D341Med (cell line): ENCODE measurements around the gene SSU72.
A peak's percentile ranks its signal among the peaks of the same experiment; 100 is the strongest.
"Not testable (repeated sequence)": the region's sequence is repeated elsewhere in the genome, so short reads cannot be mapped to it uniquely, and the experiment has no call there.

Experiments
- DNase-seq: peaks from one replicate; pipeline ENCODE4 v3.0.0; 2012; ENCODE audit warnings: low spot score

Gene SSU72

DNA sequence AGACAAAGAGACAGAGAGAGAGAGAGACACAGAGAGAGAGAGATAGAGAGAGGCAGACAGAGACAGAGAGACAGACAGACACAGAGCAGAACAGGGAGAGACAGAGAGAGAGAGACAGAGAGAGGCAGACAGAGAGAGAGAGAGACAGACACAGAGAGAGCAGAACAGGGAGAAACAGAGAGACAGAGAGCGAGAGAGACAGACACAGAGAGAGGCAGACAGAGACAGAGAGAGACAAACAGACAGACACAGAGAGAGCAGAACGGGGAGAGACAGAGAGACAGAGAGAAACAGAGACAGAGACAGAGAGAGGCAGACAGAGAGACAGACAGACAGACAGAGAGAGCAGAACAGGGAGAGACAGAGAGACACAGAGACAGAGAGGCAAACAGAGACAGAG, 20.7 kb upstream of the SSU72 start:
- not testable (repeated sequence) for DNase-seq

DNA sequence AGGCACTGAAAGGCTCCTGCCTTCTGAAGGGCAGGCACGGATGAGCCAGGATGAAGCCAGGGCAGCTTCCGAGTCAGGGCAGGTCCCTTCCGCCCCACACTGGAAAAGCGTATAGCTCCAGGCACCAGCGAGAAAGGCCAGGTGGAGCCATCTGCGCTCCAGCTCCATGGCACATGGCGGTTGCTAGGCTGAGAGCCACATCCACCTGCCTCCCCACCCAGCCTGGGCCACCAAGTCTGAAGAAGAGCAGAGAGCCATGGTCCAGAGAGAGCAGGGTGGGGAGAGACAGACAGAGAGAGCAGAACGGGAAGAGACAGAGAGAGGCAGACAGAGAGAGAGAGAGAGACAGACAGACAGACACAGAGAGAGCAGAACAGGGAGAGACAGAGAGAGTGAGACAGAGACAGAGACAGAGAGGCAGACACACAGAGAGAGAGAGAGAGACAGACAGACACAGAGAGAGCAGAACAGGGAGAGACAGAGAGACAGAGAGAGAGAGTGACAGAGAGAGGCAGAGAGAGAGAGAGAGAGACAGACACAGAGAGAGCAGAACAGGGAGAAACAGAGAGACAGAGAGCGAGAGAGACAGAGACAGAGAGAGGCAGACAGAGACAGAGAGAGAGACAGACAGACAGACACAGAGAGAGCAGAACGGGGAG, 20.1 kb upstream of the SSU72 start:
- peak; percentile 51 for DNase-seq

DNA sequence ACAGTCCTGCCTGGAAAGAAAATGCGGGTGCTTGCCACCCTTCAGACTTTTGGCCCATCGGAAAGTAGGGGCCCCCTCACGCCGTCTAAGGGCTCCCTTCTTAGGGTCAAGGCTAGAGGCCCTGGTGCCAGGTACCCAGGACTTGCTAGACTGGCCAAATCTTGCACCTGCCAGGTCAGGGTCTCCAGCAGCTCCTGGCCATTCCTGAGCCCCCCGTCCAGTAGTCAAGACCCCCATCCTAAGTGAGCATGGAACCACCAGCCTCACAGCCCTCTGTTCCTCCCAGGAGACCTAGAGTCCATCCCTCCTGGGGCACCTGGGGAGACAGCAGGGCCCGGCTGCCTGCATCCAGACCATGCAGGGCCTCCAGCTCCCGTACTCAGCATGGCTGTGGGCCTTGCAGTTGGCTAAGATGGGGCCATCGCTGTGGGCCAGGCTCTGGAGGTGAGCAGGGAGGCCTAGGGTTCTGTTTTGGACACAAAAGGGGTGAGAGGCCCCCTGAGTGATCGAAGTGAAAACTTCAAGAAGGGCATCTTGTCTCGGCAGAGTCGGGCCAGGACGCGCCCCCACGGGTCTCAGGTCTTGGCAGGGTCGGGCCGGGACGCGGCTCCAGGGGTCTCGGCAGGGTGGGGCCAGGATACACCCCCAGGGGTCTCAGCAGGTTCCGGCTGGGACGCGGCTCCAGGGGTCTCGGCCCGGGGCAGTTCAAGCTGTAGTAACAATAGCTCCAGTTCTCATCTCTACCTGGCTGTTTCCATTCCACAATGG, 19.4 kb upstream of the SSU72 start:
- DNase-seq: no peak

DNA sequence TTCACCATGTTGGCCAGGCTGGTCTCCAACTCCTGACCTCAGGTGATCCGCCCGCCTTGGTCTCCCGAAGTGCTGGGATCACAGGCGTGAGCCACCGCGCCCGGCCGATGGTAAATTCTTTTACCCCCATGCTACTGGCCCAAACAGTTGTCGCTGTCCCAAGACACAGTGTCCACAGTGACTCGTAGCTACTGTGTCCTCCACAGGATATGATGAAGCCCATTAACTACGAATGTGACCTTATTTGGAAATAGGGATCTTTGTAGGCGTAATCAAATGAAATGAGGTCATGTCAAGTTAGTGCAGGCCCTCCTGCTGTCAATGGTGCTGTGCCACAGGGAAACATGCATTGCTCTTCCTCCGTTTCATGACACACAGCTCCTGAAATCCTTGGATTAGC, 16.8 kb upstream of the SSU72 start:
- no peak for DNase-seq

DNA sequence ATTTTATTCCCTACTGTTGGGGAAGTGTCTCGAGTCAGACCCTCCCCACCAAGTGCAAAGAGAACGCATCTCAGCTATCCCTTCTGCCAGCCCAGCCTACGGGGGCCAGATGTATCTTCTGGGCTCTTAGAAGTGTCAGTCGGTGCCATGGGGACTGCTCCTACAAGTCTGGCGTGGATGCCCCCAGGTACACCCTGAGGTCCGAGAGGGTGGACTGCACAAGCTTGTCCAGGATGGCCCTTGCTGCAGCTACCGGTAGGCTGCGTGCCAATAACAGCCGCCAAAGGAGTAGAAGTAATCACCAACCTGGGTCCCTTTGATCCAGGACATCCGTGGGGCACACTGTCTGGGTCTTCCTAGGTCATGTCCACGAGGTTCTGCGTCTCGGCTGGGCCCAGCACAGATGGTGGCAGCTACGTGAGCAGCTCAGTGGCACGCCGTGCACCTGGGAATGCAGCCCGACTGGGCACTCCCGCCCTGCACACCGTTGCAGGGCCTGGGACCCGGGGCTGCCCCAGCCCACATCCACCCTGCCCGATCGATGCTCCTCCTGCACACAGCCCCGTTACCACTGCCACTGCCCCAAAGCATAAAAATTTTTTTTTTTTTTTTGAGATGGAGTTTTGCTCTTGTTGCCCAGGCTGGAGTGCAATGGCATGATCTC, 8.8 kb upstream of the SSU72 start:
- no peak for DNase-seq

DNA sequence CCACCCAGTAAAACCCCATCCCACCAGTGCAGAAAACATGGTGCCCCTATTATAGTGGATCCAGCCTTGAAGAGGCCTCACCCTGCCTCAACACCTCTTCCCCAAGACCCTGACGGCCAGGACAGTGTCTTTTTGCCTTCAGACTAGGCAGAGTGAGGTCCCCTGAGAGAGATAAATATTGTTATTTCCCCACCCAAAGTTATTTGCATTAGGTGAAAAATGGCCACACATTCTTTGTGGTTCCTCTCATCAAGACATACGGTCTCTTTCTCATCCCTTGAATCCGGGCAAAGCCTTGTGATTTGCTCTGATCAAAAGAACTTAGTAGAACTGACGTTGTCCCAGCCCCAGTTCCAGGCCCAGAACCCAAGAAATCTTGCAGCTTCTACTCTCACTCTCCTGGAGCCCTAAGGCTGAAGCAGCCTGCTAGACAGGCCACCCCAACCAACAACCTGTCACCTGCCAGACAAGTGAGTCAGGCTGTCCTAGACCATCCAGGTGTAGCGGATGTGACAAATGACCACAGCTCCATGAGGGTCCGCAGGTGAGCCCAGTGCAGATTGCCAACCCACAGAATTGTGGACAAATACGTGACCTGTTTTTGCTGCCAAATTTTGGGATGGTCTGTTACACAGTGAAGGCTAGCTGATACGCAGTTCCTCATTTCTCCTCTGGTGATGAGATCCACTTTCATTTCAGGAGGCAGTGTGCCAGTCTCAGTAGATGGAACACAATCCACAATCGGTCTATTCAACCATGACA, 8.1 kb upstream of the SSU72 start:
- DNase-seq: no peak

DNA sequence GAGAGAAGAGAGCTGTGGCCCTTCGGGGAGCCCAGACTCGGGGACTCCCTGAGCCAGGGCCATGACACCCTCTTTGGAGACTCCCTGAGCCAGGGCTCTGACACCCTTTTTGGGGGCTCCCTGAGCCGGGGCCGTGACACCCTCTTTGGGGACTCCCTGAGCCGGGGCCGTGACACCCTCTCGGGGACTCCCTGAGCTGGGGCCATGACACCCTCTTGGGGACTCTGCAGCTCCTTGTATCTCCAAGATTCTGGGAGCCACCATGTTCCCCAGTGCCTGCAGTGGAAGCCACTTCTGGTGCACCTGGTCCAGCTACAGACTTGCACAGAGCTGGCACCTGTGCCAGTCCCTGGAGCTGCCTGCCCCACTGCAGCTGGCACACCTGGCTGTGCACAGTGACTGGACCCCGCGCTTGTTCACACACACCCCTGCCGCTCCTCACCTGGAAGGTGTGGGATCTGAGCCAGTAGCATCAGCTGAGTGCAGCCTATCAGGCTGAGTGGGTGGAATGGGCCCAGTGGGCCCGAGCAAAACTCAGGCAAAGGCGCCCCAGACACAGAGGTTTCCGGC, 3.8 kb upstream of the SSU72 start:
- DNase-seq: no peak

DNA sequence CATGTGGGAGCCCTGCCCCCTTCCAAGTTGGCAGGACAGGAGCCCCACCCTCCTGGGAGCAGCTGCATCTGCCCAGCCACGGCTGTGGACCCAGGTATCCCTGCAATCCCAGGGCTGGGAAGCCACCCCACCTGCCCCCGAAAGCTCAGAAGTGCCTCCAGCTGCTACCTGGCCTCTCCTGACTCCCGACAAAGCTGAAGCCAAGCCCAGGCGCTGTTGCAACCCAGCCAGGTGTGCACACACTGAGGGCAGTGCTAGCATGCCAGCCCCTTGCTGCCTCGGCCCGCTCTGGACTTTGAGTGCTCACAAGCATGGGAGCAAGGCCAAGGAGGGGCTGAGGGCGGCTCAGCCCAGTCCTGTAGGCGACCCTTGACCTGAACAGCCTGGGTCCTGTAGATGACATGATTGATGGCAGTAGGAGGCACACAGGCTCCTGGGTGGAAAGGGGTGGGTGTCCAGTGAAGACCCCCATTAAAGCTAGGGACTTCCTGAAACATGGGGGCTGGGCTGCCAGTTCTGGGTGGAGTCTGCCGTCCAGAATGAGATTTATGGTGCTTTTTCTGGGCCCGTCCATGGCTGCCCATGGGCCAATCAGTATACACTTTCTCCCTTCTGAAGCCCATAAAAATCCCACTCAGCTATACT, 2.8 kb upstream of the SSU72 start:
- no peak for DNase-seq

DNA sequence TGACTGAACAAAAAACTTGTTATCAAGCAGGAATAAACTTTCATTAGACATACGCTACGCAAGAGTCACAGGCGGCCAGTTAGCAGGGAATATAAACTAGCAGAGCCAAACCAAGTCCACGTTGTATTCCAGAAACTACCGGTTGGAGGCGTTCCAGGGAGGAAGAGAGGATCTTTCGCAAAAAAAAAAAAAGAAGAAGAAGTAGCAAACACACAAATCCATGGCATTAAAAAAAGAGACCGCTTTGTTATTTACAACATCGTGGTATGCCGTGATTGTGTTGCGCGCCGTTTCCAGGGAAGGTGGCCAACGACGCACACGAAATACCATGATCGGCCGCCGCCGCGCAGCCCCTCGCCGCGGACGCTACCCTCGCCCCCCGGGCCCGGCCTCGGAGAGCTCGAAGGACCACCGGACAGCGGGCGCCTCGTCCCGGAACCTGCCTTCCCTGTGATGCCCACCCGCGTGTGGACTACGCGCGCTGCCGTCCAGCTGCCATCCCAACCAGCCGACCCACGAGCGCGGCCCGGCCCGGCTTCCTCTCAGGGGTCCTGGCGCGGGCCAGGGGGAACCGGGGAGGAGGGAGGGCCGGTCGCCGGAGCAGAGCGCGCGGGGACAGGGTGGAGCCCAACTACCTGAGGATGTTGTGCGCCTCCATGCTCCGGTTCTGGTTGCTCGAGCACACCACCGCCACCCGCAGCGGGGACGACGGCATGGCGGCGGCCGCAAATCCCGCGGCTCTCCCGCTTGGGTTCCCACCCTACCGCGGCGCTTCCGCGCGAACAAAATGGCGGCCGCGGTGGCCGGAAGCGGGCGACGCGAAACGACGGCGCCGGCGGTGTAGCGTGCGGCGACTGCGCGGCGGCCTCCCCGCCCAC, 581 bp downstream of the SSU72 start:
- DNase-seq: peak; percentile 89

DNA sequence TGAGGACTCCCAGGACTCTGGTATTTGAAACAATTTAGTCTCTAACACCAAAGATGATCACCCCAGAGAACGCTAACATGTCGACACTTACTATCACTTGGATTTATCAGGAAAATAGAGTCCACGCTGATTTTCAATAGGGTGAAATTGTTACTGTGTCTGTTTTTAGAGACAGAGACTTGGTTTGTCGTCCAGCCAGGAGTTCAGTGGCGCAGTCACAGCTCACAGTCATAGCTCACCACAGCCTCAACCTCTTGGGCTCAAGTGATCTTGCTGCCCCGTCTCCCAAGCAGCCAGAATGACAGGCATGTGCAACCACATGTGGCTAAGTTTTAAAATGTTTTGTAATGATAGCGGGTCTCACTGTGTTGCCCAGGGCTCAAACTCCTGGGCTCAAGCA, 5.3 kb downstream of the SSU72 start:
- DNase-seq: no peak

DNA sequence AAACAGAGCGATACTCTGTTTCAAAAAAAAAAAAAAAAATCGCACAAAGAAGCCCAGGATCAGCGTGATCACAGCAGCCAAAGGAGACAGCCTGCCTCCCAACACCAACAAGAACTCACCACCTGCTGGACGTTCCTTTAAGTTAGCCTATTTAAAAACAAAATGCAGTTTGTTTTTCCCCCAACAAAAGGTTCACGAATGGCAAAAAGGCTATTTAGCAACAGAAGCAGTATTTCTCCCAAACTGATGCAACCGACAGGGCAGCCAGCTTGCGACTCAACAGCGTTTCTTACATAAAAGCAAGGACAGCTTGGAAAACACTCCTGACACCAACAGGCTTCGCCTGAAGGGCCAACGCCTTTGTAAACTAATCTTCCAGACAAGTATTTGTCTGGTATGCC, 6.8 kb downstream of the SSU72 start:
- DNase-seq: no peak

DNA sequence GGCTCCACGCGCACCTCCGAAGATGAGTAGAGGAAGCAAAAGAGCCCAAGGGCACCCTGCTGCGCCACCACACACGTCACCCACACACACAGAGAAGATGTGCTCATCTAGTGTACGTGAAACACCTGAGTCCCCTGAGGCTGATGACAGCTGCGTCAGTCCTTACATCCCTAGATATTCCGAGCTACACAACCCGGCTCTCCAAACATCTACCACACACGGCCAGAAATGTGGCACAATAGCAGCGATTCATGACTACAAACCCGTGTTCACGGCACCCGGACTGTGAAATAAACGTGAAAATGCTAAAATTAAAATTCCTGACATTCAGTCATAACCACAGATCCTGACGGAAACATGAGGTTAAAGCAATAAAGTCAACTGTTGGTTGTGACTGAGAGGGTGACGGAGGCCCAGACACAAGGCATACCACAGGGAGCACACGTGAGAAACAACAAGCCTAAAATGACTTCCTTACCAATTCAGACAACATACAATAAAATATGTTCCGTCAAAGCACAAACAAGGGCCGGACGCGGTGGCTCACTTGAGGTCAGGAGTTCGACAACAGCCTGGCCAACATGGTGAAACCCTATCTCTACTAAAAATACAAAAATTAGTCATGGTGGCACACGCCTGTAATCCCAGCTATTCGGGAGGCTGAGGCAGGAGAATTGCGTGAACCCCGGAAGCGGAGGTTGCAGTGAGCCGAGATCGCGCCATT, 7.3 kb downstream of the SSU72 start:
- DNase-seq: no peak

DNA sequence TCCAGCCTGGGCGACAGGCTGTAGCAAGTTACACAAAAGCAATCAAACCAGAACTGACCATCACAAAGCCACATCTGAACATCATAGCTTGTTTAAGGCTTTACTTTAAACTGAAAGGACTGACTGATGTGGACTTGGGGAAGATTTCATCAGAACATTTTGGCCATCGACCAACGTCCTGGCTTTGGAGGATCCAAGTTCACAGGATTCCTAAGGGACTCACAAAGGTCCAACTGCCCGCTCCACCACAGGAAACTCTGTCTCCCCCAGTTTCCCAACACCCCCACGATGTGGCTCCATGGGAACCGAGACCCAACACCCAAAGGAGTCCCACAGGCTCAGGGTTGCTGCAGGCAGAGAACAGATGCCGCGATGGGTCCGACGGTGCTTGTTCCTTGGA, 9.3 kb downstream of the SSU72 start:
- no peak for DNase-seq

DNA sequence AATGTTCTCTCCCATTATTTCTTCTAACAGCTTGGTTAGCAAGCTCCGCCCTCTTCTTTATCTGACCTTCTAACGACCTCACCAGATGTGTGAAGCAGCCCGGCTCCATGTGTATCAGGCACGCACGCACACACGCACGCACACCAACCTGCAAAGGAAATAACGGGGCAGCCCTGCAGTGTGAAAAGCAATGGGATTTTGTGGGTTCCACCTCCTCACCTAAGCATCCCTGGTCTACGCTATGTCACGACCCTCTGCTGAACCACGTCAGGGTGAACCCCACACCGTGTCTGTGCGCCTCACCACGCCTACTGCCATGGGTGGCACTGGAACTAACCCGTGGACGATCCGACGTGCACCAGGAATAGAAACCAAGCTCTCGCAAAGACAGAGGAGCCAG, 10.4 kb downstream of the SSU72 start:
- DNase-seq: no peak

DNA sequence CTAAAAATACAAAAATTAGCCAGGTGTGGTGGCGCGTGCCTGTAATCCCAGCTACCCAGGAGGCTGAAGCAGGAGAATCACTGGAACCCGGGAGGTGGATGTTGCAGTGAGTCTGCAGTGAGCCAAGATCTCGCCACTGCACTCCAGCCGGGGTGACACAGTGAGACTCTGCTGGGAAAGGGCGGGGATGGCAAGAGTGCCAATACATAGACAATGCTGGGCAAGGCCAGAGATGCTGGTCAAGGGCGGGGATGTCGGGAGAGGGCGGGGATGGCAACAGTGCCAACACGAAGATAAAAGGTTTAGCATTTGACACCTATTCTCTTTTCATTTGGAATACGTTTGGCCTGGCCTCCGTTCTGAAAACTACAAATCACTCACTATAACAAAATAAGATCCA, 11.0 kb downstream of the SSU72 start:
- no peak for DNase-seq

DNA sequence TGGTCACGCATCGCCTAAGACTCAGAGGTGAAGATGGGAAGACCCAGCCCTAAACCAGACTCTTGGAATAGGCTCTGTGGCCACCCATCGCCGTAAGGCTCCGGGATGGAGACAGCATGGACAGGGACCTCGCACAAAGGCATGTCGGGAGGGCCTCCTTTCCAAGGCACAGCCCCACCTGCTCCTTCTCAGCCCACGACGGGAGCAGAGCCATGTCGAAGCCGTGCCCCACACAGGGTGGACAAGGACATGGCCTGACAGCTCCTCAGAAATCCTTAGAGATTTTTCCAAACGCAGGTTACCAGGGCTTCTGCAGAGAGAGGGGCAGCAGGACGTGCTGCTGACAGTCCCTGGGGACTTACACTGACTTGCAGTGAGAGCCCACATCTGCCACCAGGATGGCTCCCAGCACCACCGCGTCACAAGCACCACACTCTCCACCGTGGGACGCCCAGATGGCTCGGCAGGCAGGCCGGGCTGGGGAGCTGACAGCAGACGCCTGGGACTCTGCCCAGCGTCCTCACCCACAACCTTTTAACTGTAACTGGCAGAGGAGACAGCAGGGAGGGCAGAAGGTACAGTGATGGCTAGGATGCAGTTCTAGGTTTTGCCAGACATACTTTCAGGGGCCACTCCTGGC, 12.0 kb downstream of the SSU72 start:
- peak; percentile 84 for DNase-seq

DNA sequence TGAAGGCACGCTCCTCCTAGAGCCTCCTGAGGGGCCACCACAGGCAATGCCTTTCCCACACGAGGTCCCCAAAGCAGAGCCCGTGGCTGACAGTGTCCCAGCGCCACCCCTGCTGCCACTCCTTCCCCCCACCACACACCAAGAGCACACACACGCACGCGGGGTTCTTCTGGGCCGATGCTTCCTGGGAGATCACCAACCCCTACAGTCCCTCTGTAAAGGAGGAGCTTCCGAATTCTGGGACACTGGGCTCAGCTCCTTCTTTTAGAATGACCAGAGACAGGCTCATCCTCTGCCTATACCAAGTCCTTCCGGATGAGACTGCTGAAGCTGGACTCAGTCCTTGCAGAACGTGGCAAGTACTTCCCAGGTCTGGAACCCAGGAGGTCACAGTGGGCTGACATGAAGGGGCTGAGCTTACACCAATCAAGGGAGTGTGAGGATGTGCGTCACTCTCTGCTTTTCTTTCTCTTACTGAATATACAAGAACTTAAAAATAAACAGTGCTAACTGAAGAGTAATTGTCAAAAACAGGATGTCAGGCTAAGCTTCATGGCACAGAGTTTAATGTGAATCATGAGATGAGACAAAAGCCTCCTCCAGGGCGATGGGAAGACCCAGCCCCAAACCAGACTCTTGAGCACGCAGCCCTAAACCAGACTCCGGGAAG, 12.7 kb downstream of the SSU72 start:
- DNase-seq: no peak

DNA sequence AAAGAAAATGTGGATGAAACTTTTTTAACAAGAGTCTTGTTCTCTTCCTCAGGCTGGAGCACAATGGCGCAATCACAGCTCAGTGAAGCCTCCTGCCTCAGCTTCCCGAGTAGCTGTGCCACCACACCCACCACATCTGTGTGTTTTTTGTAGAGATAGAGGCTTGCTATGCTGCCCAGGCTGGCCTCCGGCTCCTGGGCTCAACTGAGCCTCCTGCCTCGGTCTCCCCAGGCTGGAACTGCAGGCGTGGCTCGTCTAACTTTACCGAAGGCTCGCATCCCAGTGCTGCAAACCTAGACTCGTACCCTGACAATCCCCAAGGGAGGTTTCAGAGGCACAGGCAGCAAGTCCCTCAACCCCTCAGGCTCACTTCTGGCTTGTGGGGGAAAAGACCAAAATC, 14.5 kb downstream of the SSU72 start:
- DNase-seq: no peak

DNA sequence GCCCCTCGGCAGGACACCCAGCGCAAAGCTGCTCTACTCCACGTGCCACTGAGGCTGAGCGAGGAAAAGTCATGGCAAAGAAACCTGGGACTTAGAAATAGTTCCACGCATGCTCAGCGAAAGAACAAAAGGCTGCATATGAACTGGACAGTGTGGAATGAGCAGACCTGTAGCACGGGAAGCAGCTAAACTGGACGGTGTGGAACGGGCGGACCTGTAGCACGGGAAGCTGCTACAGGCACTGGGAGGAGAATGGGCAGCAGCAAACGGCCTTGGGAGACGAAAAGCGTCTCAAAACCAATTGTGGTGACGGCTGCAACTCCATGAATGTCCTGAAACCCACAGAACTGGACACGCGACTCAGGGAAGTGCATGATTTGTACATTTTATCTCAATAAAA, 15.6 kb downstream of the SSU72 start:
- DNase-seq: no peak
